HCT116 (cell line): ENCODE data around the gene VEPH1. TPM values are rescaled to one million over a fixed set of nuclear protein-coding genes. Genes with fewer than 3 reads are reported as not detected.

ENCODE experiments used
- ATAC-seq: fragments of 200-7000 bp; cut with Tn5 transposase; 2 replicates; pipeline ENCODE4 v1.9.1; 2020; ENCODE audit warnings: mild to moderate bottlenecking, moderate library complexity
- BruUV-seq: library from RNA; stranded (reverse); fragments of 400-500 nt; replicated peaks from 2 replicates; lab custom pipeline; 2021; lab: Mats Ljungman, UMichigan
- CTCF ChIA-PET: fragments of 300-600 bp; sonication (Branson Sonifier 250); formaldehyde crosslinking; loops from one replicate; lab custom pipeline; 2021; ENCODE audit warnings: antibody characterized with exemption; lab: Charles Lee
- POLR2A ChIA-PET: fragments of 300-600, 350-600 bp; sonication (Branson Sonifier 250); formaldehyde crosslinking; loops from one replicate; lab custom pipeline; 2021; ENCODE audit warnings: antibody characterized with exemption; lab: Charles Lee
- RAD21 ChIA-PET, 2 experiments: fragments of 300-600 bp; sonication (Branson Sonifier 250); formaldehyde crosslinking; loops; one replicate each; lab custom pipeline; 2023; ENCODE audit warnings: low total read pairs in 2 of 2; ENCODE audit not compliant: uncharacterized antibody in 2 of 2, unreplicated experiment in 2 of 2, low non-redundant PET in 1 of 2; lab: Charles Lee
- DNase-seq: peaks from one replicate; pipeline ENCODE4 v3.0.0-alpha.2; 2010; ENCODE audit warnings: low read depth, low spot score
- H2AFZ ChIP-seq: fragments of 200-600 bp; shearing (Covaris generic), sonication (generic); 2 replicates; pipeline ENCODE4 v1.6.1; 2017; ENCODE audit warnings: low read depth, mixed run types, mixed read lengths, antibody characterized with exemption, low read length; ENCODE audit not compliant: poor library complexity, severe bottlenecking
- H3K27ac ChIP-seq: 2 replicates; pipeline ENCODE4 v1.5.1; 2012; ENCODE audit warnings: low read depth, low read length
- H3K27me3 ChIP-seq: fragments of 200-600 bp; sonication (generic); 2 replicates; pipeline ENCODE4 v1.6.1; 2016; ENCODE audit warnings: mixed run types, low read length, mixed read lengths; ENCODE audit not compliant: insufficient read depth
- H3K36me3 ChIP-seq, 2 experiments: fragments of 200-500 bp in 1 of 2; fragments of 200-600 bp in 1 of 2; sonication (Bioruptor generic) in 1 of 2; sonication (generic) in 1 of 2; 2 replicates each; pipeline versions ENCODE4 v1.5.1 to v1.6.1; 2014 to 2016; ENCODE audit warnings: low read length in 2 of 2, inconsistent platforms in 1 of 2, mixed read lengths in 1 of 2, mixed run types in 1 of 2; ENCODE audit not compliant: insufficient read depth in 2 of 2, control insufficient read depth in 1 of 2
- H3K4me1 ChIP-seq, 2 experiments: fragments of 200-600 bp in 1 of 2; sonication (generic) in 1 of 2; 2 replicates each; pipeline versions ENCODE4 v1.5.1 to v1.6.1; 2012 to 2017; ENCODE audit warnings: low read length in 2 of 2, inconsistent platforms in 1 of 2, mild to moderate bottlenecking in 1 of 2, mixed read lengths in 1 of 2, mixed run types in 1 of 2, moderate library complexity in 1 of 2; ENCODE audit not compliant: insufficient read depth in 2 of 2, control insufficient read depth in 1 of 2
- H3K4me2 ChIP-seq: fragments of 200-600 bp; sonication (generic); 2 replicates; pipeline ENCODE4 v1.6.1; 2017; ENCODE audit warnings: mixed run types, low read length, mixed read lengths
- H3K4me3 ChIP-seq, 2 experiments: fragments of 200-600 bp in 1 of 2; sonication (generic) in 1 of 2; replicated peaks in 1 of 2; 2 replicates each; pipeline ENCODE4 v1.5.1; 2011 to 2016; ENCODE audit warnings: low read length in 2 of 2, control low read depth in 1 of 2, low read depth in 1 of 2, mild to moderate bottlenecking in 1 of 2, mixed read lengths in 1 of 2, mixed run types in 1 of 2
- H3K79me2 ChIP-seq: fragments of 200-600 bp; sonication (generic); 2 replicates; pipeline ENCODE4 v1.6.1; 2017; ENCODE audit warnings: mild to moderate bottlenecking, mixed run types, low read length, moderate library complexity, mixed read lengths; ENCODE audit not compliant: insufficient read depth
- H3K9ac ChIP-seq: fragments of 200-600 bp; sonication (generic); 2 replicates; pipeline ENCODE4 v1.6.1; 2016; ENCODE audit warnings: low read length, mixed read lengths
- H3K9me2 ChIP-seq: fragments of 200-600 bp; sonication (generic), shearing (Covaris generic); 2 replicates; pipeline ENCODE4 v1.6.1; 2017; ENCODE audit warnings: mixed run types, mild to moderate bottlenecking, moderate library complexity; ENCODE audit not compliant: insufficient read depth
- H3K9me3 ChIP-seq, 2 experiments: fragments of 200-500 bp in 1 of 2; fragments of 200-600 bp in 1 of 2; sonication (Bioruptor generic) in 1 of 2; sonication (generic) in 1 of 2; 2 replicates each; pipeline ENCODE4 v1.6.1; 2014 to 2017; ENCODE audit warnings: low read length in 2 of 2, mixed read lengths in 2 of 2, inconsistent platforms in 1 of 2, low read depth in 1 of 2, mild to moderate bottlenecking in 1 of 2, mixed run types in 1 of 2, moderate library complexity in 1 of 2; ENCODE audit not compliant: control insufficient read depth in 1 of 2, insufficient read depth in 1 of 2
- H4K20me1 ChIP-seq: fragments of 200-600 bp; sonication (generic), shearing (Covaris generic); 2 replicates; pipeline ENCODE4 v1.6.1; 2017; ENCODE audit warnings: mixed run types, mild to moderate bottlenecking, moderate library complexity; ENCODE audit not compliant: insufficient read depth
- CBX3 ChIP-seq: IDR thresholded peaks from 2 replicates; pipeline ENCODE4 v1.6.1; 2012; ENCODE audit warnings: low read depth
- CEBPB ChIP-seq: IDR thresholded peaks from 2 replicates; pipeline ENCODE4 v1.6.1; 2012; ENCODE audit warnings: low read depth
- EGR1 ChIP-seq: IDR thresholded peaks from 2 replicates; pipeline ENCODE4 v1.6.1; 2012; ENCODE audit warnings: low read depth
- ELF1 ChIP-seq: IDR thresholded peaks from 2 replicates; pipeline ENCODE4 v1.6.1; 2012; ENCODE audit warnings: low read depth, borderline replicate concordance
- EZH2 ChIP-seq: fragments of 200-600 bp; sonication (generic); IDR thresholded peaks from 2 replicates; pipeline ENCODE4 v1.6.1; 2017; ENCODE audit warnings: antibody characterized with exemption, mixed run types
- EZH2phosphoT487 ChIP-seq: fragments of 200-600 bp; IDR thresholded peaks from 2 replicates; pipeline ENCODE4 v1.6.1; 2018; ENCODE audit warnings: antibody characterized with exemption, borderline replicate concordance
- FOSL1 ChIP-seq: IDR thresholded peaks from 2 replicates; pipeline ENCODE4 v1.6.1; 2012; ENCODE audit warnings: low read depth
- JUND ChIP-seq: IDR thresholded peaks from 2 replicates; pipeline ENCODE4 v1.6.1; 2012
- POLR2A ChIP-seq: IDR thresholded peaks from 2 replicates; pipeline ENCODE4 v1.7.0; 2011; ENCODE audit warnings: borderline replicate concordance; ENCODE audit not compliant: insufficient read depth, insufficient read length; ENCODE audit errors: extremely low read depth
- POLR2AphosphoS5 ChIP-seq: IDR thresholded peaks from 2 replicates; pipeline ENCODE4 v1.6.1; 2011; ENCODE audit warnings: mild to moderate bottlenecking, low read depth, low read length, moderate library complexity
- RAD21 ChIP-seq: IDR thresholded peaks from 2 replicates; pipeline ENCODE4 v1.6.1; 2012; ENCODE audit warnings: low read depth, mild to moderate bottlenecking
- SIN3A ChIP-seq: IDR thresholded peaks from 2 replicates; pipeline ENCODE4 v1.6.1; 2012; ENCODE audit warnings: low read depth
- SP1 ChIP-seq: IDR thresholded peaks from 2 replicates; pipeline ENCODE4 v1.6.1; 2012; ENCODE audit warnings: low read depth
- SRF ChIP-seq: IDR thresholded peaks from 2 replicates; pipeline ENCODE4 v1.6.1; 2012; ENCODE audit warnings: low read depth
- TCF7L2 ChIP-seq: IDR thresholded peaks from 2 replicates; pipeline ENCODE4 v1.7.0; 2011; ENCODE audit warnings: borderline replicate concordance, inconsistent platforms; ENCODE audit not compliant: insufficient read depth, insufficient read length; ENCODE audit errors: extremely low read depth
- YY1 ChIP-seq: IDR thresholded peaks from 2 replicates; pipeline ENCODE4 v1.6.1; 2011; ENCODE audit warnings: low read length, low read depth, moderate library complexity, mild to moderate bottlenecking; ENCODE audit not compliant: insufficient replicate concordance; ENCODE audit errors: extremely low read depth
- ZFX ChIP-seq: fragments of 450-650 bp; IDR thresholded peaks from 2 replicates; pipeline ENCODE4 v1.6.1; 2017
- ZNF274 ChIP-seq: fragments of 200-500 bp; sonication (Bioruptor generic); IDR thresholded peaks from 2 replicates; pipeline ENCODE4 v1.6.1; 2014; ENCODE audit warnings: mild to moderate bottlenecking, low read depth, low read length, inconsistent platforms
- intact Hi-C: fragments of 100-400 bp; cut with micrococcal nuclease; formaldehyde crosslinking; loops from 2 replicates; pipeline ENCODE4 v1.10.0; 2022
- total RNA-seq: library from RNA; stranded (reverse); gene quantifications from one replicate; pipeline ENCODE4 v1.2.1, GENCODE V29; 2021; ENCODE audit not compliant: unreplicated experiment
- TF ChIP-seq, protein P1 (sequence below): IDR thresholded peaks from 2 replicates; pipeline ENCODE4 v1.6.1; 2012; ENCODE audit warnings: low read depth
- TF ChIP-seq, protein P2 (sequence below): IDR thresholded peaks from 2 replicates; pipeline ENCODE4 v1.6.1; 2012

Gene VEPH1
- total RNA-seq, 1 experiment from 2014 or later: 4.9 TPM

DNA sequence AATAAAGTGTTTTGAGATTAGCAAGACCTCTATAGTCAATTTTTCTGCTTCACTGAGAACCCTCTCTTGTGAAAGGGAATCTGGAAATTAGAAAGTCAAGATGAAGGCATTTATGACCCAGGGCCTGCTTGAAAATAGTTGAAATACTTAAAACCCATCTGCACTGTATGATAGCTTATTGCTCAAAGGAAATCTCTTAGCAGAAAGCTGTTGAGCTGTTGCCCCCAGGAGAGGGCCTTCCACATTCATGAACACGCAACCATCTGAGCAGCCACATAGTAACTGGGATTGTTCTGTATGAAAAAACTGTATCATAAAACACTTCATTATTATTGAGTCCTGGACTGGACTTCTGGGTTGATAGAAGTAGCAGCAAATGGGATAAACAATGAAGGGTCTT lies 173.0 kb downstream of the VEPH1 start:
- Histone ChIP-seq H3K9me3 (no peaks in the 10 kb centered on the region), H3K9me2 (no peaks in the 10 kb centered on the region), H3K9ac (no peak overlapping the region), H3K36me3 (no peaks in the 10 kb centered on the region), H4K20me1 (no peaks in the 10 kb centered on the region), H2AFZ (no peak overlapping the region), H3K27me3 (no peaks in the 10 kb centered on the region), H3K4me3 (no peak overlapping the region), H3K4me2 (no peak overlapping the region), H3K27ac (no peak overlapping the region), H3K4me1 (no peaks in the 10 kb centered on the region), H3K79me2 (no peaks in the 10 kb centered on the region)
- BruUV-seq: no TSS peak
- intact Hi-C loops: no loop called here
- no peak for ATAC-seq
- ChIA-PET POLR2A (no interaction called here), RAD21 (no interaction called here), CTCF (no interaction called here)
- TF ChIP-seq SRF (no peak), JUND (no peak), ZNF274 (no peak), RAD21 (no peak), TCF7L2 (no peak), SIN3A (no peak), EZH2phosphoT487 (no peak)
- DNase-seq: no peak

DNA sequence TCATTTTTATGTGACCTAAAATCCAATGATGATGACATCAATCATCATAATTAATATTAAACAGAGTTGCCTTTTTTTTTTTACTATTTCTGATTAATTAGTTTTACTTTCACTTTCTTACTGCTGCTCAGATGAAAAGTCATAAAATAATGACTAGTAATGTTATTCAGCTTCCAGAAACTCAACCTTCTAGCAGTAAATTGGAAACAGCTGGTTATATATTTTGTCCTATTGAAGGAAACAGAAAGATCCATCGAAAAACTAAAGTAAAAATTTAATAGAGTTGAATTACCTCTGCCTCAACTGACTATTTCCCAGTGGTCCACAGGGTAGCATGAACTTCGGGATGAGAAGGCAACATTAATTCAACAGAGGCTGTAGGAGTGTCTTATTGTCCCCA lies 173.7 kb downstream of the VEPH1 start:
- H3K27me3 ChIP-seq: no peaks in the 10 kb centered on the region
- BruUV-seq: no TSS peak
- H3K4me3 ChIP-seq: no peak overlapping the region
- no peak for DNase-seq
- POLR2A ChIA-PET: no interaction called here
- intact Hi-C loops: no loop called here
- no peak overlapping the region for H2AFZ ChIP-seq
- RAD21 ChIA-PET: no interaction called here
- no peaks in the 10 kb centered on the region for H3K79me2 ChIP-seq
- no peak for ATAC-seq
- no peaks in the 10 kb centered on the region for H3K36me3 ChIP-seq
- H3K9ac ChIP-seq: no peak overlapping the region
- H3K4me1 ChIP-seq: no peaks in the 10 kb centered on the region
- CTCF ChIA-PET: no interaction called here
- no peaks in the 10 kb centered on the region for H4K20me1 ChIP-seq
- no peaks in the 10 kb centered on the region for H3K9me2 ChIP-seq
- H3K27ac ChIP-seq: no peak overlapping the region
- no peak overlapping the region for H3K4me2 ChIP-seq
- no peaks in the 10 kb centered on the region for H3K9me3 ChIP-seq
- TF ChIP-seq YY1 (no peak), JUND (no peak), ZNF274 (no peak), EGR1 (no peak), ZFX (no peak), SP1 (no peak), ELF1 (no peak), SRF (no peak), CBX3 (no peak), POLR2AphosphoS5 (no peak), FOSL1 (no peak), EZH2phosphoT487 (no peak), POLR2A (no peak), TCF7L2 (no peak), CEBPB (no peak), RAD21 (no peak), EZH2 (no peak)
- TF ChIP-seq, protein P1, sequence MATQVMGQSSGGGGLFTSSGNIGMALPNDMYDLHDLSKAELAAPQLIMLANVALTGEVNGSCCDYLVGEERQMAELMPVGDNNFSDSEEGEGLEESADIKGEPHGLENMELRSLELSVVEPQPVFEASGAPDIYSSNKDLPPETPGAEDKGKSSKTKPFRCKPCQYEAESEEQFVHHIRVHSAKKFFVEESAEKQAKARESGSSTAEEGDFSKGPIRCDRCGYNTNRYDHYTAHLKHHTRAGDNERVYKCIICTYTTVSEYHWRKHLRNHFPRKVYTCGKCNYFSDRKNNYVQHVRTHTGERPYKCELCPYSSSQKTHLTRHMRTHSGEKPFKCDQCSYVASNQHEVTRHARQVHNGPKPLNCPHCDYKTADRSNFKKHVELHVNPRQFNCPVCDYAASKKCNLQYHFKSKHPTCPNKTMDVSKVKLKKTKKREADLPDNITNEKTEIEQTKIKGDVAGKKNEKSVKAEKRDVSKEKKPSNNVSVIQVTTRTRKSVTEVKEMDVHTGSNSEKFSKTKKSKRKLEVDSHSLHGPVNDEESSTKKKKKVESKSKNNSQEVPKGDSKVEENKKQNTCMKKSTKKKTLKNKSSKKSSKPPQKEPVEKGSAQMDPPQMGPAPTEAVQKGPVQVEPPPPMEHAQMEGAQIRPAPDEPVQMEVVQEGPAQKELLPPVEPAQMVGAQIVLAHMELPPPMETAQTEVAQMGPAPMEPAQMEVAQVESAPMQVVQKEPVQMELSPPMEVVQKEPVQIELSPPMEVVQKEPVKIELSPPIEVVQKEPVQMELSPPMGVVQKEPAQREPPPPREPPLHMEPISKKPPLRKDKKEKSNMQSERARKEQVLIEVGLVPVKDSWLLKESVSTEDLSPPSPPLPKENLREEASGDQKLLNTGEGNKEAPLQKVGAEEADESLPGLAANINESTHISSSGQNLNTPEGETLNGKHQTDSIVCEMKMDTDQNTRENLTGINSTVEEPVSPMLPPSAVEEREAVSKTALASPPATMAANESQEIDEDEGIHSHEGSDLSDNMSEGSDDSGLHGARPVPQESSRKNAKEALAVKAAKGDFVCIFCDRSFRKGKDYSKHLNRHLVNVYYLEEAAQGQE: no peak
- TF ChIP-seq, protein P2, sequence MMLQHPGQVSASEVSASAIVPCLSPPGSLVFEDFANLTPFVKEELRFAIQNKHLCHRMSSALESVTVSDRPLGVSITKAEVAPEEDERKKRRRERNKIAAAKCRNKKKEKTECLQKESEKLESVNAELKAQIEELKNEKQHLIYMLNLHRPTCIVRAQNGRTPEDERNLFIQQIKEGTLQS: no peak
